MCF 10A (cell line): ENCODE measurements around the gene KLHL12. TPM values are rescaled to one million over a fixed set of nuclear protein-coding genes. Genes with fewer than 3 reads are reported as not detected.

ENCODE experiments used
- BruUV-seq: library from RNA; stranded (reverse); fragments of 400-500 nt; replicated peaks from 2 replicates; lab custom pipeline; 2021; lab: Mats Ljungman, UMichigan
- CTCF ChIA-PET: fragments of 300-600 bp; sonication (Branson Sonifier 250); formaldehyde crosslinking; extraction: SDS; loops from one replicate; lab custom pipeline; 2021; ENCODE audit warnings: antibody characterized with exemption, inconsistent platforms; lab: Yijun Ruan, JAX
- POLR2A ChIA-PET: fragments of 300-600, 350-650 bp; sonication (Branson Sonifier 250); formaldehyde crosslinking; extraction: SDS; loops from one replicate; lab custom pipeline; 2020; ENCODE audit warnings: antibody characterized with exemption, inconsistent platforms; lab: Yijun Ruan, JAX
- DNase-seq: peaks from one replicate; pipeline ENCODE4 v3.0.0-alpha.2; 2018; ENCODE audit not compliant: unreplicated experiment
- H3K27ac Mint-ChIP-seq: one replicate; pipeline ENCODE4 v1.8.0; 2022; ENCODE audit warnings: mild to moderate bottlenecking, low read depth, mixed read lengths; ENCODE audit not compliant: unreplicated experiment
- H3K27me3 Mint-ChIP-seq: one replicate; pipeline ENCODE4 v1.8.0; 2022; ENCODE audit warnings: mixed read lengths; ENCODE audit not compliant: insufficient read depth, unreplicated experiment
- H3K36me3 Mint-ChIP-seq: one replicate; pipeline ENCODE4 v1.8.0; 2022; ENCODE audit warnings: mild to moderate bottlenecking, moderate library complexity, mixed read lengths; ENCODE audit not compliant: insufficient read depth, unreplicated experiment
- H3K4me1 Mint-ChIP-seq: one replicate; pipeline ENCODE4 v1.8.0; 2022; ENCODE audit warnings: mixed read lengths; ENCODE audit not compliant: insufficient read depth, unreplicated experiment
- H3K4me3 Mint-ChIP-seq: one replicate; pipeline ENCODE4 v1.8.0; 2022; ENCODE audit warnings: mild to moderate bottlenecking, moderate library complexity, mixed read lengths; ENCODE audit not compliant: unreplicated experiment
- H3K9me3 Mint-ChIP-seq: one replicate; pipeline ENCODE4 v1.8.0; 2022; ENCODE audit warnings: mixed read lengths; ENCODE audit not compliant: unreplicated experiment
- CTCF ChIP-seq: fragments of 200-600 bp; IDR thresholded peaks from one replicate; pipeline ENCODE4 v1.8.0; 2022; ENCODE audit warnings: antibody characterized with exemption, mild to moderate bottlenecking; ENCODE audit not compliant: unreplicated experiment
- intact Hi-C: fragments of 100-400 bp; cut with micrococcal nuclease; formaldehyde crosslinking; loops from 2 replicates; pipeline ENCODE4 v1.14.1; 2022
- total RNA-seq: library from RNA; stranded (reverse); gene quantifications from 2 replicates; pipeline ENCODE4 v1.2.3, GENCODE V29; 2022

The KLHL12 gene
- total RNA-seq, 1 experiment from 2014 or later: 51.0 TPM

- H3K4me3 Mint-ChIP-seq: peak overlapping the region; percentile 48
- no peaks in the 10 kb centered on the region for H3K27me3 Mint-ChIP-seq
- TF ChIP-seq CTCF: no peak
- intact Hi-C loops: no loop called here
- peak overlapping the region; percentile 65 for H3K27ac Mint-ChIP-seq
- ChIA-PET POLR2A (interaction anchor here (0.6 to 5.7 kb wide), 24 partner anchors 9 to 352 kb away, joined by 3 to 108 read pairs (median 6); partner anchors contain the start of genes BTG2, CYB5R1, KDM5B and KLHL12), CTCF (interaction anchor here (0.7 to 7.8 kb wide), 8 partner anchors 10 to 86 kb away, joined by 3 to 57 read pairs (median 4); partner anchors contain the start of gene KLHL12)
- no peak for DNase-seq
- H3K4me1 Mint-ChIP-seq: peaks cover 56% of the 10 kb centered on the region
- H3K36me3 Mint-ChIP-seq: peaks cover 31% of the 10 kb centered on the region
- no TSS peak for BruUV-seq
- no peaks in the 10 kb centered on the region for H3K9me3 Mint-ChIP-seq
These were observed 26.4 kb upstream of the KLHL12 start for GRCh38 chr1:202953392-202953791.

GRCh38 chr1:202952818-202953217, 25.8 kb upstream of the KLHL12 start:
- DNase-seq: peak; percentile 93
- no peak for TF ChIP-seq CTCF
- BruUV-seq: no TSS peak
- peaks cover 55% of the 10 kb centered on the region for H3K4me1 Mint-ChIP-seq
- CTCF ChIA-PET: interaction anchor here (0.8 to 7.8 kb wide), 9 partner anchors 10 to 48 kb away, joined by 3 to 57 read pairs (median 4); partner anchors contain the start of gene KLHL12
- POLR2A ChIA-PET: interaction anchor here (0.6 to 5.7 kb wide), 23 partner anchors 9 to 343 kb away, joined by 3 to 108 read pairs (median 7); partner anchors contain the start of genes CYB5R1, KDM5B, KLHL12 and PCAT6
- intact Hi-C loops: no loop called here
- peak overlapping the region; percentile 65 for H3K27ac Mint-ChIP-seq
- peak overlapping the region; percentile 48 for H3K4me3 Mint-ChIP-seq
- H3K27me3 Mint-ChIP-seq: no peaks in the 10 kb centered on the region
- peaks cover 36% of the 10 kb centered on the region for H3K36me3 Mint-ChIP-seq
- H3K9me3 Mint-ChIP-seq: no peaks in the 10 kb centered on the region

- H3K27ac Mint-ChIP-seq: peak overlapping the region; percentile 65
- no peaks in the 10 kb centered on the region for H3K27me3 Mint-ChIP-seq
- peaks cover 43% of the 10 kb centered on the region for H3K36me3 Mint-ChIP-seq
- no peak overlapping the region for H3K4me3 Mint-ChIP-seq
- peaks cover 53% of the 10 kb centered on the region for H3K4me1 Mint-ChIP-seq
- CTCF ChIA-PET: interaction anchor here (0.9 to 7.8 kb wide), 5 partner anchors 9 to 47 kb away, joined by 3 to 57 read pairs (median 5); no protein-coding TSS in a partner anchor
- no peaks in the 10 kb centered on the region for H3K9me3 Mint-ChIP-seq
- intact Hi-C loops: no loop called here
- DNase-seq: no peak
- TF ChIP-seq CTCF: no peak
- POLR2A ChIA-PET: interaction anchor here (0.6 to 5.7 kb wide), 18 partner anchors 10 to 1367 kb away, joined by 3 to 108 read pairs (median 9); partner anchors contain the start of genes CYB5R1, KDM5B, KLHL12 and PCAT6
- BruUV-seq: no TSS peak
These were observed 25.1 kb upstream of the KLHL12 start for GRCh38 chr1:202952099-202952498.

GRCh38 chr1:202951437-202951836, 24.4 kb upstream of the KLHL12 start:
- Mint-ChIP-seq H3K27ac (peak overlapping the region; percentile 10), H3K9me3 (no peaks in the 10 kb centered on the region), H3K4me3 (no peak overlapping the region), H3K36me3 (peaks cover 50% of the 10 kb centered on the region), H3K4me1 (peaks cover 47% of the 10 kb centered on the region), H3K27me3 (no peaks in the 10 kb centered on the region)
- TF ChIP-seq CTCF: no peak
- no TSS peak for BruUV-seq
- ChIA-PET POLR2A (interaction anchor here (0.6 to 5.7 kb wide), 8 partner anchors 8 to 1368 kb away, joined by 3 to 108 read pairs (median 10); partner anchors contain the start of genes CYB5R1, PCAT6 and TMEM183A), CTCF (interaction anchor here (0.6 to 7.8 kb wide), 8 partner anchors 8 to 232 kb away, joined by 3 to 57 read pairs (median 4); partner anchors contain the start of gene KLHL12)
- intact Hi-C loops: no loop called here
- no peak for DNase-seq
